ENCODE results near the gene PCBD2.

Gene PCBD2

DNA sequence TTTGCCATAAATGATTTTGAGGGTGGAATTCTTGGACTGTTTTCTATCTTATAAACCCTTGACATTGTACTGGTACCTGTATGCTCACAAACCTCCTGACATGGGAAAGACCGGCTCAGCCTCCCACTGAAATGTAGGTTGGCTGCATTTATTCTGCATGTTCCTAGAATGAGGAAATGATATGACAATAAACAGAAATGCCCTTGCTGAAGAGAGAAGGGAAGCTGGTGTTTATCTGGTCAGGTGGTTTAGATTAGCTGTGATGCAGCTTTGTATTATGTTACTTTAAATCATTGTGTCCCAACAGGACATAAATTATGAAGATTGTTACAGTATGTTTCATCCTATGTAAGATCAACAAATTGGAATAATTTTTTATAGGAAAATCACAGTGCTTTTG lies 39.7 kb downstream of the PCBD2 start:
- no peak for DNase-seq (ENCODE audit: low spot score)
- TF ChIP-seq, protein P1, sequence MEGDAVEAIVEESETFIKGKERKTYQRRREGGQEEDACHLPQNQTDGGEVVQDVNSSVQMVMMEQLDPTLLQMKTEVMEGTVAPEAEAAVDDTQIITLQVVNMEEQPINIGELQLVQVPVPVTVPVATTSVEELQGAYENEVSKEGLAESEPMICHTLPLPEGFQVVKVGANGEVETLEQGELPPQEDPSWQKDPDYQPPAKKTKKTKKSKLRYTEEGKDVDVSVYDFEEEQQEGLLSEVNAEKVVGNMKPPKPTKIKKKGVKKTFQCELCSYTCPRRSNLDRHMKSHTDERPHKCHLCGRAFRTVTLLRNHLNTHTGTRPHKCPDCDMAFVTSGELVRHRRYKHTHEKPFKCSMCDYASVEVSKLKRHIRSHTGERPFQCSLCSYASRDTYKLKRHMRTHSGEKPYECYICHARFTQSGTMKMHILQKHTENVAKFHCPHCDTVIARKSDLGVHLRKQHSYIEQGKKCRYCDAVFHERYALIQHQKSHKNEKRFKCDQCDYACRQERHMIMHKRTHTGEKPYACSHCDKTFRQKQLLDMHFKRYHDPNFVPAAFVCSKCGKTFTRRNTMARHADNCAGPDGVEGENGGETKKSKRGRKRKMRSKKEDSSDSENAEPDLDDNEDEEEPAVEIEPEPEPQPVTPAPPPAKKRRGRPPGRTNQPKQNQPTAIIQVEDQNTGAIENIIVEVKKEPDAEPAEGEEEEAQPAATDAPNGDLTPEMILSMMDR (IDR thresholded peaks at IDR 0.05; ENCODE audit: extremely low read depth, missing control alignments), result no peak

DNA sequence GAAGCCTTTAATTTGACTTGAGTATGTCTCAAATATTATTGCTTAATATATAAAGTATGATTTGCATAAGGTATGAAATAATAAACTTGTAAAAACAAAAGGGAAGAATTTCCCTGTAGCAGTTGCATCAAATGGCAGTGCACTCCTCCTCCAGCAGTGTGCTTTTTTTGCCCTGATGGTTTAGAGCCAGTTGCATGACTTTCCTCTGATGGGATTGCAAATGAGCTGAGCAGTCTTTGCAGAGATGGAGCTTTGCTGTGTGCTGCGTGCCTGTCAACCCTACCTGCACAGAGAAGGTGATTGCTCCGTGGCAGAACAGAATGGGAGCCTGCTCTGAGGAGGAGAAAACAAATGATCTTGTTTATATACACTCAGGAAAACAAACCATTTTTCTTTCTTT lies 40.1 kb downstream of the PCBD2 start:
- TF ChIP-seq, protein P1 (IDR thresholded peaks at IDR 0.05; ENCODE audit: extremely low read depth, missing control alignments), result no peak
- DNase-seq (ENCODE audit: low spot score), result no peak

DNA sequence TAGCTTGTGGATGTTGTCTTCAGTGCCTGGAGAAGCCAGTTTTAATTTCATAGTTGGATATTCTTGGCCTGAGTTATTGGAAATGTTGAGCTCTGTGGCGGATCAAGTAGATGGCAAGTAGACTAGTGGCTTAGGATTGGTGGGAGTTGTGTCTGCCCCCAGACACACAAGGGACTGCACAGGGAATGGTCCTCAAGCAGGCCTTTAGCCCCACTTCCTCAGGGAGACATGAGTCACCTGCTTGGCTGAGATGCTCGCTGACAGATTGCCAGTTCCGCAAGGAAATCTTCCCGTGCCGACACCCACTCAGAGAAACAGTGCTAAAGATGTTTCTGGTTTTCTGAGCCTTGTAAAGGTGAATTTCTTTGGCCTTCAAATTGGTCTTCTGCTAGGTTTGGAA lies 44.0 kb downstream of the PCBD2 start:
- TF ChIP-seq, protein P1 (IDR thresholded peaks at IDR 0.05; ENCODE audit: extremely low read depth, missing control alignments), result no peak
- DNase-seq (ENCODE audit: low spot score), result no peak

DNA sequence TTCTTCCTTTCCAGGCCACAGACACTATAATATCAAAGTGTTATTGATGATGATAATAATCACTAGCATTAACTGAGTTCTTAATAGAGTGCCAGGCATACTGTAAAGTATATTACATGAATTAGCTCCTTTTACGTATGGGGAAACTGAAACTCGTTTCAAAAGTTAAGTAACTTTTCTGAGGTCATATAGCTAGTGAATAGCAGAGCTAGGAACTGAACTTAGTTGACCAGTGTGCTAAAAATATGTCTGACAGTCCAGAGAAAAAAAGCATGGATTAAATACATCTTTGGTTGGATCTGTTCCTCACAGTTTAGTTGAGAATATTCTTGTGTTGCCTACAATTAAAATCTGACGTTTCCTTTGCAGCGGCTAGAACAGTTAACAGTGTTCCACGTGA lies 44.4 kb downstream of the PCBD2 start:
- DNase-seq (ENCODE audit: low spot score), result no peak
- TF ChIP-seq, protein P1 (IDR thresholded peaks at IDR 0.05; ENCODE audit: extremely low read depth, missing control alignments), result no peak

DNA sequence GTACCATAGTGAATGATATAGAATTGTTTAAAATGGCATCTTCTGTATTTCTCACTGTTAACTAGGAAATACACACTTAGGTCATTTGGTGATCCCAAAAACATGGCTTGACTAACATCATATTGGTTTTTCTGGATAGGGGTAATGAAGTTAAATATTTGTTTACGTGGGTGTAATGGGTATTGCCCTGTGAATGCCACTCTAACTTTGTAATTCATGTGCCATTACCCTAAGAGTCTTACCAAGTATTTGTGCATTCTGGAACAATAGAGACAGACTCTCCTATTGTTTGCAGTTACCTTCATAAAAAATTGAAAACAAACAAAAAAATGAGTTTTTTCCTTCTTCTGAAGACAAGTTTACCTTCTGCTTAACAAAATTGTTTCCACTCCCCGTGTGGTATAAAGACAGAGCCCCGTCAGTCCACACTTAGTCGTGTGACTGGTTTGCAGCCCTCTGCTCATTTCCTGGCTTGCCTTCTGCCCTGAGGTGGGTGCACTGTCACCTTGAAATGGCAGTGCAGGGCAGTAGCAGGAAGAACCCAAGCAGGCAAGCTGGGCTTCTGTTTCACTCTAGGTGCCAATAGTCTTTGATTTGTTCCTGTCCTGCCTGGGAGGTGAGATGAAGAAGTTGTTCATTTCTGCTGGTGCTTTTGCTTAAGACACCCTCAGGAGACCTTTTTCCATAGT lies 53.1 kb downstream of the PCBD2 start:
- no peak for DNase-seq (ENCODE audit: low spot score)
- TF ChIP-seq, protein P1 (IDR thresholded peaks at IDR 0.05; ENCODE audit: extremely low read depth, missing control alignments), result no peak

DNA sequence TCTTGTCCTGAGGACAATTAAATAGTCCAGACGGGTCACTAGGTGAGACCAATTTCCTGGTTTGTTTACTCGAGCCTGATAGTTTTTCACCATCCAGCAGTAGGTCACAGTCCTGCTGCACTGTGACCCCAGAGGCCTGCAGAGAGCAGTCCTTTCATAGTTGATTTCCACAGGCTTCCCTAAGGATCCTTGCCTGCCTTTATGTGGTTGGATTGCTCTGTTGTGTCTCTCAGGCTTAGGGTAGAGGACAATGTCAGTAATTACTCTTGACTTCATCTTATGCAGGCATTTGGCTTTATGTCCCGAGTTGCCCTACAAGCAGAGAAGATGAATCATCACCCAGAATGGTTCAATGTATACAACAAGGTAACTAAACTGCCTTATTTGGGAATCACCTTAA lies 53.8 kb downstream of the PCBD2 start:
- no peak for DNase-seq (ENCODE audit: low spot score)

DNA sequence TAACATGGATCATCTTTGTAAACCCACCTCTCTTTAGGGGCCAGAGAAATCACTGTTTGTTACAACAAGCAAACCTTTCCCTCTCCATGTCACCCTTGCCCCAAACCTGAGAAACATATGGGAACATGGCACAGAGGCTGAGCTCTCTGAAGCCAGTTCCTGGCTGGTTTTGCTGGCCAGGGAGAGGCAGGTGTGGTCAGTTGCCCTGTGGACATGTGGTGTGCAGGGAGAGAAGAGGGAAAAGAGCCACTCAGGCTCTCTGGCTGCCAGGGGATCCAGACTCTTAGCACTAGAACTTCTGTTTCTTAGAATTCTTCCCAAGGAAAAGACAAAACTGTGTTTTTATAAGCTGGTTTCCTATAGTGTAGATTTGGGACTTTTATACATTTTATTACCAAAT lies 58.2 kb downstream of the PCBD2 start:
- no peak for DNase-seq (ENCODE audit: low spot score)
- TF ChIP-seq, protein P1 (IDR thresholded peaks at IDR 0.05; ENCODE audit: extremely low read depth, missing control alignments), result no peak

More for the DNA sequence above, 53.8 kb downstream of the PCBD2 start:
- TF ChIP-seq, protein P1 (IDR thresholded peaks at IDR 0.05; ENCODE audit: extremely low read depth, missing control alignments), result no peak

All from GM20000 (cell line).